Epithelial cell of proximal tubule (primary cell): ENCODE data around the gene LLPH. TPM values are rescaled to one million over a fixed set of nuclear protein-coding genes. Genes with fewer than 3 reads are reported as not detected.

Source experiments
- DNase-seq: peaks from one replicate; pipeline ENCODE4 v3.0.0-alpha.2; 2011; ENCODE audit warnings: low read depth
- H3K4me3 ChIP-seq: 2 replicates; pipeline ENCODE4 v1.5.1; 2011; ENCODE audit warnings: low read depth, mild to moderate bottlenecking, low read length
- total RNA-seq: library from RNA; depleted of rRNA; stranded (reverse); fragments of >200 nt; gene quantifications from 2 replicates; pipeline ENCODE4 v1.2.3, GENCODE V29; 2015
- TF ChIP-seq, protein P1 (sequence below): conservative IDR thresholded peaks from 2 replicates; pipeline ENCODE4 v1.5.1; 2012; ENCODE audit warnings: low read depth, mild to moderate bottlenecking, low read length

The LLPH gene
- total RNA-seq, 1 donor from 2014 or later: 15.9 TPM

DNA sequence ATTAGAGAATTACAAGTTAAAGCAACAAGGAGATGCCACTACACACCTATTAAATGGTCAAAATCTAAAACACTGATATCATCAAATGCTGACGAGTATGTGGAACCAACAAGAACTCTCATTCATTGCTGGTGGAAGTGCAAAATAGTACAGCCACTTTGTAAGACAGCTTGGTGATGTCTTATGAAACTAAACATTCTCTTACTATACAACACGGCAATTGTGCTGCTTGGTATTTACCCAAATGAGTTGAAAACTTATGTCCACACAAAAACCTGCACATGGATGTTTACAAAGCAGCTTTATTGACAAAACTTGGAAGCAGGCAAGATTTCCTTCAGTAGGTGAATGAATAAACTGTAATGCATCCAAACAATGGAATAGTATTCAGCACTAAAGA lies 36.0 kb upstream of the LLPH start:
- H3K4me3 ChIP-seq: no peak overlapping the region
- no peak for DNase-seq
- TF ChIP-seq, protein P1, sequence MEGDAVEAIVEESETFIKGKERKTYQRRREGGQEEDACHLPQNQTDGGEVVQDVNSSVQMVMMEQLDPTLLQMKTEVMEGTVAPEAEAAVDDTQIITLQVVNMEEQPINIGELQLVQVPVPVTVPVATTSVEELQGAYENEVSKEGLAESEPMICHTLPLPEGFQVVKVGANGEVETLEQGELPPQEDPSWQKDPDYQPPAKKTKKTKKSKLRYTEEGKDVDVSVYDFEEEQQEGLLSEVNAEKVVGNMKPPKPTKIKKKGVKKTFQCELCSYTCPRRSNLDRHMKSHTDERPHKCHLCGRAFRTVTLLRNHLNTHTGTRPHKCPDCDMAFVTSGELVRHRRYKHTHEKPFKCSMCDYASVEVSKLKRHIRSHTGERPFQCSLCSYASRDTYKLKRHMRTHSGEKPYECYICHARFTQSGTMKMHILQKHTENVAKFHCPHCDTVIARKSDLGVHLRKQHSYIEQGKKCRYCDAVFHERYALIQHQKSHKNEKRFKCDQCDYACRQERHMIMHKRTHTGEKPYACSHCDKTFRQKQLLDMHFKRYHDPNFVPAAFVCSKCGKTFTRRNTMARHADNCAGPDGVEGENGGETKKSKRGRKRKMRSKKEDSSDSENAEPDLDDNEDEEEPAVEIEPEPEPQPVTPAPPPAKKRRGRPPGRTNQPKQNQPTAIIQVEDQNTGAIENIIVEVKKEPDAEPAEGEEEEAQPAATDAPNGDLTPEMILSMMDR: no peak

DNA sequence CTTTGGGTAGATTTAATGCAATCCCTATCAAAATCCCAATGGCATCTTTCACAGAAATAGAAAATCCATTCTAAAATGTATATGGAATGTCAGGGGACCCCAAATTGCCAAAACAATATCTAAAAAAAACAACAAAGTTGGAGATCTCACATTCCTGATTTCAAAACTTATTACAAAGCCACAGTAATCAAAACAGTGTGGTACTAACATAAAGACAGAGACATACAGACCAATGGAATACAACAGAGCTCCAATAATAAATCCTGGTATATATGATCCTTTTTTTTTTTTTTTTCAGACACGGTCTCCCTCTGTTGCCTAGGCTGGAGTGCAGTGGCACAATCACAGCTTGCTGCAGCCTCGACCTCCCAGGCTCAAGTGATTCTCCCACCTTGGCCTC lies 34.6 kb upstream of the LLPH start:
- no peak overlapping the region for H3K4me3 ChIP-seq
- TF ChIP-seq, protein P1: no peak
- DNase-seq: no peak

DNA sequence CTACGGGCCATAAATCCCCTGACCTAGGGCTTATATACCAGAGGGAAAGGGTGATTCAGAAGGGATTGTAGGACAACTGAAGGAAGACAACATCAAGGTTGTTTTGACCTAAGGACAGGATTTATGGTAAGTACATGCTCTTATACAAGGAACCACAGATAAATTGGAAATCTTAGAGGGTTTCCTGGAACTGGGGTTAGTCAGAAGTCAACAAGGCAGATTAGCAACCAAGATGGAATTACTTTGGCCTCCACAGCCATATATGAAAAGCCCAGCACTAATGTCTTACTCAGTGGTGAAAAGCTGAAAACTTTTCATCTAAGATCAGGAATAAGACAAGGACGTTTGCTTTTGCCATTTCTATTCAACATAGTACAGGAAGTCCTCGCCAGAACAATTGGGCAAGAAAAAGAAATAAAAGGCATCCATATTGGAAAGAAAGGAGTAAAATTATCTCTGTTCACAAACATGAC lies 33.8 kb upstream of the LLPH start:
- no peak overlapping the region for H3K4me3 ChIP-seq
- DNase-seq: no peak
- TF ChIP-seq, protein P1: no peak

DNA sequence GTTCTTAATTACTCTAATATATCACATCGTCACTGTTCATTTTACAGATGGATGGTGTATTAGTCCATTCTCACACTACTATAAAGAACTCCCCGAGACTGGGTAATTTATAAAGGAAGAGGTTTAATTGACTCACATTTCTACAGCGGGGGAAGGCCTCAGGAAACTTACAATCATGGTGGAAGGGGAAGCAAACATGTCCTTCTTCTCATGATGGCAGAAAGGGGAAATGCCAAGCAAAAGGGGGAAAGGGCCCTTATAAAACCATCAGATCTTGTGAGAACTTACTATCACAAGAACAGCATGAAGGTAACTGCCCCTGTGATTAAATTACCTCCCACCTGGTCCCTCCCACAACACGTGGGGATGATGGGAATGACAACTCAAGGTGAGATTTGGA lies 32.7 kb upstream of the LLPH start:
- no peak overlapping the region for H3K4me3 ChIP-seq
- TF ChIP-seq, protein P1: no peak
- DNase-seq: no peak

DNA sequence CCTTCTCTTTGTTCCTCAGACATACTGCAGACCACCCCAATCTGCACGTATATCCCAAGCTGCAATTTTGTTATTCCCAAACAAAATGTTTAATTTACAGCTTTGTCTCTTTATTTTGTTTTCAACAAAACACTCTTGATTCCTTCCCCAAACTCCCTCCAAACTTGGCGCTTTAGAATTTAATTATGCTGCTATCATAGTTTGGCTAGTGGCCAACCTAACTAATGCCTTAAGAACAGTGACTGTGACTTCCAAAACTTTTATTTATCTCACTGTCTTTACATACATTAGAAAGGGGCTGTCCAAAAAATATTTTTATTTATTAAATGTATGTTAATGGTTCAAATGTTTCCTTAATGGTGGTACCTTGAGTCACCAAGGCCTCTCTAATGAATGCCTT lies 32.2 kb upstream of the LLPH start:
- DNase-seq: no peak
- no peak overlapping the region for H3K4me3 ChIP-seq
- TF ChIP-seq, protein P1: no peak

DNA sequence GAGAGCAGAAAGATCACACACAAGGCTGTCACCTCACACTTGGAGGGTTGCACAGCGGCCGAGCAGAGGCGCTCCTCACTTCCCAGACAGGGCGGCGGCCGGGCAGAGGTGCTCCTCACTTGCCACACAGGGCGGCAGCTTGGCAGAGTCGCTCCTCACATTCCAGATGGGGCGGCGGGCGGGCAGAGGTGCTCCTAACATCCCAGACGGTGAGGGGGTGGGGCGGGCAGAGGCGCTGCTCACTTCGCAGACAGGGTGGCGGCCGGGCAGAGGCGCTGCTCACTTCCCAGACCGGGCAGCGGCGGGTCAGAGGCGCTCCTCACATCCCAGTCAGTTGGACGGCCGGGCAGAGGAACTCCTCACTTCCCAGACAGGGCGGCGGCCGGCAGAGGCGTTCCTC lies 30.2 kb upstream of the LLPH start:
- no peak for DNase-seq
- H3K4me3 ChIP-seq: no peak overlapping the region
- TF ChIP-seq, protein P1: no peak

DNA sequence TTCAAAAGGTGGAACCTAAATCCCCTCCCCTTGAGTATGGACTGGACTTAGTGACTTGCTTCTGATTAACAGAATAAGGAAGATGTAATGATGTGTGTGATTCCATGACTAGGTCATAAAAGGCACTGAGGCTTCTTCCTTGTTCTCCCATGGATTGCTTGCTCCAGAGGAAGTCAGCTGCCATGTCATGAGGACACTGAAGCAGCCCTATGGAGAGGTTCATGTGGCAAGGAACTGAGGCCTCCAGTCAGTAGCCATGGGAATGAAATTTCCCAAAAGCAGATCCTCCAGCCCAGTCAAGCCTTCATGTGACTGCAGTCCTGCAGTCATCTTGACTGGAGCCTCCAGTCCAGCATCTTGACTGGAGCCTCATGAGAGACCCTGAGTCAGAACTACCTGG lies 28.6 kb upstream of the LLPH start:
- DNase-seq: no peak
- TF ChIP-seq, protein P1: no peak
- no peak overlapping the region for H3K4me3 ChIP-seq
